HG03378 (cell line): ENCODE results near the gene SGO2.
"Not testable (repeated sequence)": the region's sequence is repeated elsewhere in the genome, so short reads cannot be mapped to it uniquely, and the experiment has no call there.

Source experiments
- ATAC-seq: cut with Tn5 transposase; IDR thresholded peaks from one replicate; pipeline ENCODE4 v1.9.1; 2021; ENCODE audit warnings: mild to moderate bottlenecking, moderate library complexity; ENCODE audit not compliant: unreplicated experiment

The SGO2 gene

GRCh38 chr2:200592406-200593075 is 66.5 kb downstream of the SGO2 start:
- no peak for ATAC-seq

DNA sequence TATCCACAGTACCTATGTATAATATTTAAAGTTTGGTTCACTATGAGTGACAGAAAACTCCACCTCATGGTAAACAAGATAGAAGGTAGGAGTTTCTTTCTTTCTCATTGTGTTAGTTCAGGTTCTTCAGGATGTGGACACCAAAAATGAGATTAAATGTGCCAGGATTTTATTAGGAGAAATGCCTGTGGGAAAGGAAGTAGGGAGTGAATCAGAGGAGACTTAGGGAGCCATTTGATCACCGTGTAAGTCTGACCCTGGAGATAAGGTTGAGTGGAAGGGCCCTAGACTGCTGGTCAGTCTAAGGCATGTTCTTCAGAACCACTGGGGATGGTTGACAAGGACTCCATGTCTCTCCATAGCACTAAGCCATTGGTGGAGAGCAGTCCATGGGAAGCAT is 67.9 kb downstream of the SGO2 start:
- ATAC-seq = no peak

- ATAC-seq = no peak
Measured at GRCh38 chr2:200595913-200596312, 69.9 kb downstream of the SGO2 start.

GRCh38 chr2:200596774-200597570 is 71.0 kb downstream of the SGO2 start:
- ATAC-seq = no peak

- no peak for ATAC-seq
Measured at GRCh38 chr2:200599206-200599605, 73.2 kb downstream of the SGO2 start.

GRCh38 chr2:200600549-200601225 is 74.7 kb downstream of the SGO2 start:
- ATAC-seq = no peak

- ATAC-seq = no peak
Measured at GRCh38 chr2:200602584-200602983, 76.6 kb downstream of the SGO2 start.

DNA sequence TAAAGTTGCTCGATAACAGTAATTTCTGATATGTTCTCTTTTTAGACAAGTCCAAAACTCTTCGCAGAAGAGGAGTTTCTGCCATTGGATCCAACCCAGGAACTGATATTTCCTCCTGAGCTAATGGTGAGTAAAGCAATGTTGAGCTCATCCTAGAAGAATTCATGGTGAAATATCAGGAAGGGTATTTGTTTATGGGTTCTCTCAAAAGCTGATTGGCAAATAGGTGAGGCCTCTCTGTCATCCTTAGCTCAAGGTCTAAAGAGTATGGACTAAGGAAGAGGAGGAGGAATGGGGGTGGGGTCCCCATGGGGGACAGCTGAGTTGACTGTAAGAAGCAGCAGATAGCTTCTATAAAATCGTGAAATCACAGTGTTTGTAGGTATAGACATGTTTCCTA is 78.0 kb downstream of the SGO2 start:
- ATAC-seq = no peak

GRCh38 chr2:200604571-200605255 is 78.7 kb downstream of the SGO2 start:
- no peak for ATAC-seq

DNA sequence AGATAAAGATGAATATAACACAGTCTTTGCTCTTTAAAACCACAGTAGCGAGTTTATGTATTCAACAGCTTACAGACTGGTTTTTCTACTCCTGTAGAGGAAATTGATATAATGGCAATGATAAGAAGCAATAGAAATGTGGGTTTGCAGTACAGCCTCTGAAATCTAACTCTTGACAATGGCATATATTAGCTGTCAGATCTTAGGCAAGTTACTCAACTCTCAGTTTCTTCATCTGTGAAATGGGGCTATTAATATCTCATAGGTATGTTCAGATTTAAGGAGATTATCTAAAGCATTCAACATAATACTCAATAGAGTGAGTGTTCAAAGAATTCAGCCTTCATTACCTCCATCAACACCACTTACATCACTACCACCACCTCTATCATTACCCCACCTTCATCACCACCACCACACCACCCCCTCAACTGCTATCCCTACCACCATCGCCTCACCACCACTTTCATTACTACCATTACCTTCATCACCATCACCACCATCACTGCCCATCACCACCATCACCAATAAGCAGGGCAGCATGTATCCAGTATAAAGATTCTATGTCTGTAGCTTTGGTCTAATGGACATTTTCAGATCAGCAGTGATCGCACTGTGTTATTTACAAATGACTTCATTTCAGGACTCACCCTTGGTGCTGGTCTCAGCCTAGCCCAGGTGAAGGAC is 82.5 kb downstream of the SGO2 start:
- ATAC-seq = no peak

- no peak for ATAC-seq
Measured at GRCh38 chr2:200609028-200609614, 83.1 kb downstream of the SGO2 start.

- ATAC-seq = not testable (repeated sequence)
Measured at GRCh38 chr2:200610217-200610616, 84.2 kb downstream of the SGO2 start.

GRCh38 chr2:200613692-200614091 is 87.7 kb downstream of the SGO2 start:
- ATAC-seq = no peak

DNA sequence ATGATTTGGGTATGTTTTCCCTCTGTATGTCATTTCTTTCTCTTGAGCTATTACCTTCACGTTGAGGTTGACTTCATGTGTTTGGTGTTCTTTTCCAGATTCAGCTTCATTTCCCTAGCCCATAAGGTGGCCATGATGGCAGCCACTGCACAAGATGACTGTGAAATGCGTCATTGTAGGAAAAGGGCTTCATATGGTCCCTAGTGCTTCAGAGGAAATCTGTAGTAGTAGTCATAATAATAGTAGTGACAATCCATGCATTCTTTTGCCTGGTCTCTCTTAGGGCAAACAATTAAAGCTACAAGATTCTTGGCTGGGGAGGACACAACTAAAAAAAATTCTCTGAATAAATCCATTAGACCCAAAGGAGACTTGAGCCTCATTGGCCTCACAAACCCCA is 88.2 kb downstream of the SGO2 start:
- no peak for ATAC-seq

DNA sequence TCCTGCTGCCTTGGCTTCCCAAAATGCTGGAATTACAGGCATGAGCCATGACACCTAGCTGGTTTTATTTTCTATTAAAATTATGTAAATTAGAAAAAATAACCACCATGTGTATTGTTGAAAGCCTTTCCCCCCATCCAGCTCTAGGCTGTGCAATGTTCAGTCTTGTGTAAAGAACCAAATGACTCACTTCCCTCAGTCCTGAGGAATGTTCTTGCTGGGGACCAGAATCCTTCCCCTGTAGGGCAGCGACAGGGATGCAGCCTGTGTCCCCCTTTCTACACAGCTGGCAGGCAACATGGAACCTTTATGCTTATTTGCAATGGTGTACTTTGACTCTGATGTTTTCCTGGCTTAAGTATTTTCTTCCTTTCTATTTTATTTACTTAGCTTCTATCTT is 89.2 kb downstream of the SGO2 start:
- no peak for ATAC-seq

GRCh38 chr2:200616193-200616592 is 90.2 kb downstream of the SGO2 start:
- ATAC-seq = no peak

- ATAC-seq = no peak
Measured at GRCh38 chr2:200616656-200617055, 90.6 kb downstream of the SGO2 start.

- ATAC-seq = no peak
Measured at GRCh38 chr2:200617156-200618053, 91.4 kb downstream of the SGO2 start.

GRCh38 chr2:200618054-200618419 is 92.0 kb downstream of the SGO2 start:
- no peak for ATAC-seq
